Activated T-cell treated with anti-CD3 and anti-CD28 coated beads for 48 hours (primary cell): Measurements from ENCODE around the gene CTNNBIP1.

ENCODE experiments used
- DNase-seq: peaks from one replicate; pipeline ENCODE4 v3.0.0-alpha.2; 2020; ENCODE audit warnings: low read depth

The CTNNBIP1 gene

GRCh38 chr1:9904596-9904995, 5.5 kb downstream of the CTNNBIP1 start:
- DNase-seq: no peak

- peak; percentile 18 for DNase-seq
Observed at GRCh38 chr1:9903801-9904527, 6.1 kb downstream of the CTNNBIP1 start.

GRCh38 chr1:9902060-9902452, 8.0 kb downstream of the CTNNBIP1 start:
- DNase-seq: no peak

GRCh38 chr1:9901148-9902059, 8.7 kb downstream of the CTNNBIP1 start:
- no peak for DNase-seq

GRCh38 chr1:9900142-9901043, 9.7 kb downstream of the CTNNBIP1 start:
- DNase-seq: no peak

GRCh38 chr1:9894115-9894514, 16.0 kb downstream of the CTNNBIP1 start:
- DNase-seq: no peak

GRCh38 chr1:9892563-9893528, 17.2 kb downstream of the CTNNBIP1 start:
- DNase-seq: no peak

GRCh38 chr1:9891207-9891606, 18.9 kb downstream of the CTNNBIP1 start:
- no peak for DNase-seq

- no peak for DNase-seq
Observed at GRCh38 chr1:9890224-9890731, 19.8 kb downstream of the CTNNBIP1 start.

GRCh38 chr1:9889411-9889810, 20.7 kb downstream of the CTNNBIP1 start:
- DNase-seq: no peak

GRCh38 chr1:9888886-9889285, 21.2 kb downstream of the CTNNBIP1 start:
- DNase-seq: no peak

GRCh38 chr1:9887070-9887469, 23.0 kb downstream of the CTNNBIP1 start:
- DNase-seq: no peak

GRCh38 chr1:9886092-9886742, 23.9 kb downstream of the CTNNBIP1 start:
- no peak for DNase-seq

GRCh38 chr1:9884805-9885204, 25.3 kb downstream of the CTNNBIP1 start:
- no peak for DNase-seq

GRCh38 chr1:9883585-9884449, 26.3 kb downstream of the CTNNBIP1 start:
- no peak for DNase-seq

GRCh38 chr1:9882945-9883303, 27.1 kb downstream of the CTNNBIP1 start:
- DNase-seq: no peak

GRCh38 chr1:9882296-9882944, 27.6 kb downstream of the CTNNBIP1 start:
- DNase-seq: no peak

GRCh38 chr1:9881838-9882249, 28.2 kb downstream of the CTNNBIP1 start:
- no peak for DNase-seq

- DNase-seq: no peak
Observed at GRCh38 chr1:9878404-9878803, 31.7 kb downstream of the CTNNBIP1 start.
